Activated CD8-positive, alpha-beta memory T cell treated with anti-CD3 and anti-CD28 coated beads for 48 hours (primary cell): Measurements from ENCODE around the gene NTN1.

Experiments used
- DNase-seq, 3 experiments: peaks; one replicate each; pipeline ENCODE4 v3.0.0-alpha.2; 2020; ENCODE audit warnings: low read depth in 2 of 3, low spot score in 2 of 3

NTN1 gene

DNA sequence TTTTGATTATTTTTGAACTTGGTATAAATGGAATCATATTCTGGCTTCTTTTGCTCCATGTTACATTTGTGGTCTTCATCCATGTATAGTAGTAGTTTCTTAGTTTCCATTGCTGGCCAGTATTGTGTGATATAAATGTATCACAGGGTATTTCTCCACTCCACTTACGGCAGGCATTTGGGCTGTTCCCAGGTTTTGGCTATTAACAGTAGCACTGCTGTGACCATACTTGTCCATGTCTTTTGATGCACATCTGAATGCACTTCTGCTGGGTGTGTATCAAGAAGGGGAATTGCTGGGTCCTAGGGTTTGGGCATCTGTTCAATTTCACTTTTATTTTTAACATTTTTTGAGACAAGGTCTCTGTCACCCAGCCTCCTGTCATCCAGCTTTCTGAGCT is 13.9 kb downstream of the NTN1 start:
- no peak for DNase-seq

GRCh38 chr17:9036336-9036735 is 15.0 kb downstream of the NTN1 start:
- DNase-seq, result no peak

DNA sequence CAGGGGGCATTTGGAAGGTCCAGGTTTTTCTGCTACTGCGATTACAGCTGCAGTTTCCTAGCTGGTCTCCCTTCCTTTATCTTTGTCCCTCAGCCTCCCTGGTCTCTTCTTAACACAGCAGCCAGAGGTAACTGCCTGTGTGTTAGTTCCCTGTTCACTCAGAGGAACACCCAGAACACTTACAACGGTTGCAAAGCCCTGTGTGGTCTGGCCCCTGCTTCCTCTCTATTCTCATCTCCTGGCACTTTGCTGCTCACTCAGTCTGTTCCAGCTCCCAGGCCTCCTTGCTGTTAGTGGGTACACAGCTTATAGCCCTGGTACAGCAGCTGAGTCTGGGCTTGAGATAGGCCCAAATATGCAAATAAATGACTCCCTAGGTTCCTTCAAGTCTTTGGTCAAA is 16.4 kb downstream of the NTN1 start:
- DNase-seq, result no peak

GRCh38 chr17:9038380-9038779 is 17.1 kb downstream of the NTN1 start:
- no peak for DNase-seq

GRCh38 chr17:9044772-9045463 is 23.6 kb downstream of the NTN1 start:
- DNase-seq, result no peak

DNA sequence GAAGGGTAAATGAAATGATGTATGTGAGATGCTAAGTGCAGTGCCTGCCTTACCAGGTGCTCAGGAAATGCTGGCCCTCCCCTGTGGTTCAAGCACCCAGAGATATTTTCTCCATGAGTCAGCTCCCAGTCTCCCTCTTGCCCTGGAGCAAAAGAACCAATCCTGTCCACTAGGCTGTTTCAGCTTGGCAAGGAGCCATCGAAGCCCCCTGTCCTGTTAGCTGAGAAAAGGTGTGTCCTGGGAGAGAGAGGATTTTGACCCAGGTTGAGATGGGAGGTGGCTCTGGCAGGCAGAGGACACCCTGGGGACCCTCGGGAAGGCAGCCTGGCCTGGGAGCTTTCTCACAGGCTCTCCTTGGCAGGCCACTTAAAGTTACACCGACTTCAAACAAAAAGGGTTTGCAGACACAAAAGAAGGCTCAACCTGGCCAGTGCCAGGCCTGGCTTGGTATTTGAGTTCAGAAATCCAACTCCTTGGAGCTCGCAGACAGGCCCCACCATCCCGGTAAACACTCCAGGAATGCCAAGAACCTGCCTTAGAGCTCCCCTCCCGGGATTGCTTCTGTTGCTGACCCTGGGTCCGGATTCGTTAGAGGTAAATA is 29.6 kb downstream of the NTN1 start:
- no peak for DNase-seq

DNA sequence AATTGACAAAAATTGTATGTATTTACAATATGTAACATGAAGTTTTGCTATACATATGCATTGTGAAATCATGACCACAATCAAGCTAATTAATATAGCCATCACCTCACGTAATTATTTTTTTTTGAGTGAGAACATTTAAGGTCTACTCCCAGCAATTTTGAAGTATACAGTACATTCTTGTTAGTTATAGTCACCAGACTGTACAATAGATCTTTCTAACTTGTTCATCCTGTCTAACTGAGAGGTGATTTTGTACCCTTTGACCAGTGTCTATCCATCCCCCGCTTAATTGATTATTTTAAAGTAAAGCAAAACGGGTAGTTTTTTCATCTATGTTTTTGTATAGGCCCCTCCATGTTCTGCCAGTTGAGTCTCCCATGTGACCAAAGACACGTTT is 30.3 kb downstream of the NTN1 start:
- DNase-seq, result no peak

- no peak for DNase-seq
Observed at GRCh38 chr17:9052921-9053320, 31.6 kb downstream of the NTN1 start.

DNA sequence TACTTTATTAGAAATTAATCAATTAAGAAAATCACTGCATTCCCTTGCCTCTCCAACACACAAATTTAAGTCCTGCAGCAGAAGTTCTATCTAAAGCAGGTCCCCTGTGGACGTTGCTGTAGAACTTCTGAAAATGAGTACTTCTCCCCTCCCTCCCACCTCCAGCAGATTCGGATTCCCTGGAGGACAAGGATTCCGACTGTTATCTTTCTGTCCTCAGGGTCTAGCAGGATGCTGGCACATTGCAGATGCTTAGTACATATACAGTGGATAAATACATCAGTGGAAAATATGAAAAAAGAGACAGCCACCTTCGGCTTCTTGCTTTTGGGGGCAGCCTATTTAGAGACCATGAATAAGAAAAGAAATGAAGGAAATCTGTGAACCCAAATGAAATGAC is 32.1 kb downstream of the NTN1 start:
- no peak for DNase-seq

DNA sequence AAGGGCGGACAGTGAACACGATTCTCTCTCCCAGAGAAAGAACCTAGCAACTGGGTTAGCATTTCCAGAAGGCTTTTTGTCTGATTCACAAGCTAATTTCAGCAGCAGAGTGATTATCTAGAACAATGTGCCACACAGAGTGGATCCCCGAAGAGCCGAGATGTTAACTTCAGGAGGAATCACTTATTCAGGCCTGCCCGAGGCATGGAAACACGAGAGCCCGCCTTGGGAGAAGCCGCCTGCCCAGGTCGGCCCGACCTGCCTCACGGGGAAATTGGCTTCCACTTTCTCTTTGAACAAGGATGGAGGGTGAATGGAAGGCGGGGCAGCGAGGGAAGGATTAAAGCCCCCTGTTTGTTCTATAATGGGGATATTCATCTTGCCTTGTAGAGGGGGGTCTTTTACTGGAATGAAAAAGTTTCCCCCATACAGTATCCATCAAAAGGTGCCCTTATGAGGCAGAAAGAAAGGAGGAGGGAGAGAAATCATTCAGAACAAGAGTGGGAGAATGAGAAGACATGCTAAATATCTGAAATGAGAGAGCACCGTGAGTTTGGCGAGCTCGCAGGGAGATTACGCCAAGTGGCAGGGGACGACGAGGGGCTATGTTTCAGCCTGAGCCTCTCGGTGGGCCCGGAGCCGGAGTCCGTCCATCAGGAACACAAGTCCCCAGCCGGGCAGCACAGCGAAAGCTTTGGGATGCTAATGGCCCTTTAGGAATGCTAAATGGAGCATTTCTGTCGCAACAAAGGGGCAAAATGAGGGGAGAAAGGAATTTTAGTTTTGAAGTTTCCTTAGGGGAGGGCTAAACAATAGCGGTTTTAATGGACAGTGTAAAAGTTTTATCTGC is 33.0 kb downstream of the NTN1 start:
- DNase-seq, result no peak

- DNase-seq, result no peak
Observed at GRCh38 chr17:9055281-9055680, 34.0 kb downstream of the NTN1 start.

GRCh38 chr17:9056566-9056965 is 35.3 kb downstream of the NTN1 start:
- no peak for DNase-seq

- no peak for DNase-seq
Observed at GRCh38 chr17:9057310-9057709, 36.0 kb downstream of the NTN1 start.

- no peak for DNase-seq
Observed at GRCh38 chr17:9062399-9062902, 41.1 kb downstream of the NTN1 start.

DNA sequence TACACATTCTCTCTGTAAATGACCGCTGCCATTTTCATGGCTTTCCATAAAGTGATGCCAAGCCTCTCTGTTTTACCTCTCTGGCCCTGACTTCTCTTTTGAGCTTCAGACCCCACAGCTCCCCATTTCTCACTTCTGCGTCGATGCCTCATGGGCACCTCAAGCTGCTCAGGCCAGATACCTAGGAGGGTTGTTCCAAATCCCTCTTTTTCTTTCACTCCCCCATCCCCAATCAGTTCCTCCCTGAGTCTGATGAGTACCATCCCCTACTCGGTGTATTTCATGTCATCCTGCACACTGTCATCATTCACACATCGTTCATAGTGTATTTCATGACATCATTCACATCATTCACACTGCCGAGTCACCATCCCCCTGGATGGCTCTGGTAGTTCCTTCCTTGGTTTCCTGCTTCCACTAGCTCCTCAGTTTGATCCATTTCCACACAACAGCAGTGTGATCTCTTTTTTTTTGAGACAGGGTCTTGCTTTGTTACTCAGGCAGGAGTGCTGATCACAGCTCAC is 43.1 kb downstream of the NTN1 start:
- no peak for DNase-seq

DNA sequence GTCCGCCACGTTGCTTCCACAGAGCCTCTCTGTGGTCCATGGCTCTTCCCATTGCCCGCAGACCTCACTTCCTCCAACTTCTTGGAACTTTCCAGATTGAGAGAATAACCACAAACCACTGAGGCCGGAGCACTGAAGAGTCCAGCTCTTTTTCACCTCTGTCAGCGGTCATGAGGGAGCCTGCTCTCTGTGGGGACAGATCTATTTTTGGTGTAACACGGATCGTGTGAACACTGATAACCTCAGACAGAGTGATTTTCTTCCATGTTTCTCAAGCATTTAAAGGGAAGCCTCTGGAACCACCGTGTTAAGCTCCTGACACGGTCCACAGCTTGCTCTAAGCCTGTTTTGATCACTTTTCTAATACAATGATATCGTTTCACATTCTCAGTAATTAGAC is 49.7 kb downstream of the NTN1 start:
- DNase-seq, result no peak

DNA sequence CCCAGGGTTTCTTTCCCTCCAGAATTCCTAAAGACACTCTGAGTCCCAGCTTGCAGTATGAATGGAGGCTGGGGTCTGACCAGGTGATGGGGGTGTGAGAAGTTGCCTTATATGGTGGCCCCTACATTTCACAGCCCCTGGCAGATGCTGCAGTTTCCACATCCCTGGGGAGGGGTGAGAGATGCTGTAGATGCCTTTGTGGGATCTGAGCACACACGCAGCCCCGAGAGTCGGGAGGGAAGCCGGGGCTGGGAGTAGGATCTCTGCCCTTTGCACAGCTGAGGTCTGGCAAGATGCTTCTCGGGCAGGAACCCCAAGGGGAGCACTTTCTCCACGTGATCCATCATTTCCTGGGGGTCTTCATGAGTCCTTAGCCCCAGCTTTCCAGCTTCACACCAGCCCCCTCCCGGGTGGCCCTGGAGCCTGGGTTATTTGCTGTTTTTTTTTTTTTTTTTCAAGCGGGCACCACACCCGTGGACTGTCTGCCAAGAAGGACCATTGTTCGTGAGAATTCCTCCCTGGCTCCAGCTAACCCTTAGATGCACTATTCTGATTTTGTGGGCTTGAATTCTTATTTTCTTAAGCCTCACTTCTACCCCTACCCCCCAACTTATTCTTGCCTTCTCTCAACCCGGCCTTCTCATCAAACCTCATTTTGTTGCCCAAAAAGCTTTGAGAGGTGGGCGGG is 50.6 kb downstream of the NTN1 start:
- no peak for DNase-seq

- no peak for DNase-seq
Observed at GRCh38 chr17:9072696-9073339, 51.5 kb downstream of the NTN1 start.

- no peak for DNase-seq
Observed at GRCh38 chr17:9074131-9074530, 52.8 kb downstream of the NTN1 start.

GRCh38 chr17:9079461-9080103 is 58.3 kb downstream of the NTN1 start:
- DNase-seq, result no peak
